Right atrium auricular region (tissue), 2 donors: ENCODE data around the gene SMOC2. TPM values are rescaled to one million over a fixed set of nuclear protein-coding genes. Genes with fewer than 3 reads are reported as not detected.

ENCODE experiments used
- DNase-seq: peaks from one replicate; pipeline ENCODE4 v3.0.0-alpha.2; 2019; ENCODE audit warnings: low spot score
- H3K27ac ChIP-seq, 2 donors: fragments of 200-600 bp; sonication (generic); 1 replicate in 1 of 2; 2 replicates in 1 of 2; pipeline ENCODE4 v1.5.1; 2016 to 2019
- H3K27me3 ChIP-seq, 2 donors: fragments of 200-600 bp; sonication (generic); one replicate each; pipeline versions ENCODE4 v1.5.1 to v1.6.0; 2017 to 2019
- H3K36me3 ChIP-seq: fragments of 200-600 bp; sonication (generic); one replicate; pipeline ENCODE4 v1.5.1; 2016
- H3K4me1 ChIP-seq, 2 donors: fragments of 200-600 bp; sonication (generic); one replicate each; pipeline versions ENCODE4 v1.5.1 to v1.6.0; 2017 to 2019
- H3K4me3 ChIP-seq, 2 donors: fragments of 200-600 bp; sonication (generic); 1 replicate in 1 of 2; 2 replicates in 1 of 2; pipeline ENCODE4 v1.5.1; 2017 to 2019; ENCODE audit warnings: mild to moderate bottlenecking in 1 of 2, moderate library complexity in 1 of 2
- H3K9me3 ChIP-seq, 2 donors: fragments of 200-600 bp; sonication (generic); one replicate each; pipeline ENCODE4 v1.5.1; 2019
- total RNA-seq, 2 donors: library from RNA; depleted of rRNA; stranded (reverse); fragments of >200 nt; gene quantifications; one replicate each; pipeline ENCODE4 v1.1.0, GENCODE V29; 2016
- TF ChIP-seq, protein P1 (sequence below), 2 donors: fragments of 200-600 bp; sonication (generic); IDR thresholded peaks; one replicate each; pipeline ENCODE4 v1.5.1; 2019; ENCODE audit warnings: antibody characterized with exemption in 2 of 2

The SMOC2 gene
- total RNA-seq, 2 donors from 2014 or later = 10.8 to 31.7 TPM

DNA sequence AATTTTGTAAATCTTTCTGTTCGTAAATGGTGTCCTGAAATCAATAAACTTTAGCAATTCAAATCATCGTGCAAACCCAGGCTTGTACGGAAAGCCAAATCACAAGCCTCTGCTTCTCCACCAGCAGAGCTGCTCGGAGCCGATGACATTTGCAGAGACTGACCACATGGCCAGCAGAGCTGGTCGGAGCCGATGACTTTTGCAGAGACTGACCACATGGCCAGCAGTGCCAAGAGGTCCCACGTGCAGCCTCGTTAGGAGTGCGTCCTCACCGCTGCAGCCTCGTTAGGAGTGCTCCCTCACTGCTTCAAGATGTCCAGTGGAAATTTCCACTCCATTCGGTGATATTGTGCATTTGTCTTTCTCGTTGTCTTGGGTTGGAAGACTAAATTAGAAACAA is 28.5 kb downstream of the SMOC2 start:
- Histone ChIP-seq H3K4me3 (no peak overlapping the region), H3K27me3 (no peaks in the 10 kb centered on the region), H3K4me1 (no peaks in the 10 kb centered on the region), H3K9me3 (peaks cover 0 to 4% of the 10 kb centered on the region in 2 donors), H3K36me3 (no peaks in the 10 kb centered on the region), H3K27ac (no peak overlapping the region)
- TF ChIP-seq, protein P1, sequence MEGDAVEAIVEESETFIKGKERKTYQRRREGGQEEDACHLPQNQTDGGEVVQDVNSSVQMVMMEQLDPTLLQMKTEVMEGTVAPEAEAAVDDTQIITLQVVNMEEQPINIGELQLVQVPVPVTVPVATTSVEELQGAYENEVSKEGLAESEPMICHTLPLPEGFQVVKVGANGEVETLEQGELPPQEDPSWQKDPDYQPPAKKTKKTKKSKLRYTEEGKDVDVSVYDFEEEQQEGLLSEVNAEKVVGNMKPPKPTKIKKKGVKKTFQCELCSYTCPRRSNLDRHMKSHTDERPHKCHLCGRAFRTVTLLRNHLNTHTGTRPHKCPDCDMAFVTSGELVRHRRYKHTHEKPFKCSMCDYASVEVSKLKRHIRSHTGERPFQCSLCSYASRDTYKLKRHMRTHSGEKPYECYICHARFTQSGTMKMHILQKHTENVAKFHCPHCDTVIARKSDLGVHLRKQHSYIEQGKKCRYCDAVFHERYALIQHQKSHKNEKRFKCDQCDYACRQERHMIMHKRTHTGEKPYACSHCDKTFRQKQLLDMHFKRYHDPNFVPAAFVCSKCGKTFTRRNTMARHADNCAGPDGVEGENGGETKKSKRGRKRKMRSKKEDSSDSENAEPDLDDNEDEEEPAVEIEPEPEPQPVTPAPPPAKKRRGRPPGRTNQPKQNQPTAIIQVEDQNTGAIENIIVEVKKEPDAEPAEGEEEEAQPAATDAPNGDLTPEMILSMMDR (IDR thresholded peaks at IDR 0.05) = no peak
- DNase-seq = peak; percentile 81

DNA sequence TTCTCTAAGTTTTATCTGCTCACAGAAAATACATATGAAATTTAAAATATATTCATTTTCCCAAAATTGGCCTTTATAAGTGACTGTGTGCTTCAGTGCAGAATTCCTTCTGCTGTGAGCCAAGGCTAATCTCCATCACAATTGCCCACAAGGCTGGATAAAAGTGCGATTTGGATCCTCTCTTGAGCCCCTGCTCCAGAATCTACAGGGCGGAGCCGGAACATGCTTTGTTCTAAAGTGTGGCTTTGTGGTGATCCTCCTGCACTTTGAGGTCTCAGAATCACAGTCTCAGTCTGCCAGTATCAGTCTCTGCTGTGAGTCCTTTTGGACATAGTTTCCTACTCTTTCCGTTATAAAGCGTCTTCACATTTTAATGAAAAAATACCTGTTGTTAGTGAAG is 28.9 kb downstream of the SMOC2 start:
- H3K4me3 ChIP-seq = no peak overlapping the region
- H3K27me3 ChIP-seq = no peaks in the 10 kb centered on the region
- no peaks in the 10 kb centered on the region for H3K4me1 ChIP-seq
- peaks cover 0 to 4% of the 10 kb centered on the region in 2 donors for H3K9me3 ChIP-seq
- no peaks in the 10 kb centered on the region for H3K36me3 ChIP-seq
- TF ChIP-seq, protein P1 (IDR thresholded peaks at IDR 0.05) = no peak
- no peak overlapping the region for H3K27ac ChIP-seq
- no peak for DNase-seq

DNA sequence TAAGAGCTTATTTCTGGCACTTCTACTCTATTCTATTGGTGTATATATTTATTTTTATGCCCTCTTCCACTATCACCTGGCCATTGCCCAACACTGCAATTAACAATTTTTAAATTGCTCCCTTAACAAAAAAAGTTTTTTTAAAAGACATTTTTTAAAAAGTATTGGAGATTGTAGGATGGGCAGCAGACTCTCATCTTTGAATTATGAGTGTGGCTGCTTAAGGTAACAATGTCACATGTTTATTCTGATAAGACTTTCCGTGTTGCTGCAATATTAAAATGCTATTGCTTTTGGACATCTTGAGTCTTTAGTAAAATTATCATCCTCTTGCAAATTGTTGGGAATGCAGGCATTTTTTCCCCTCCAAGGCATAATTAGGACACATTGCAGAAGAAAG is 31.4 kb downstream of the SMOC2 start:
- no peaks in the 10 kb centered on the region for H3K27me3 ChIP-seq
- TF ChIP-seq, protein P1 (IDR thresholded peaks at IDR 0.05) = no peak
- no peak for DNase-seq
- no peaks in the 10 kb centered on the region for H3K36me3 ChIP-seq
- H3K27ac ChIP-seq = no peak overlapping the region
- H3K4me1 ChIP-seq = no peaks in the 10 kb centered on the region
- H3K9me3 ChIP-seq = peaks cover 0 to 4% of the 10 kb centered on the region in 2 donors
- H3K4me3 ChIP-seq = no peak overlapping the region

- no peaks in the 10 kb centered on the region for H3K27me3 ChIP-seq
- TF ChIP-seq, protein P1 (IDR thresholded peaks at IDR 0.05) = no peak
- H3K4me3 ChIP-seq = no peak overlapping the region
- DNase-seq = no peak
- H3K4me1 ChIP-seq = no peaks in the 10 kb centered on the region
- no peaks in the 10 kb centered on the region for H3K36me3 ChIP-seq
- no peak overlapping the region for H3K27ac ChIP-seq
- H3K9me3 ChIP-seq = peaks cover 0 to 4% of the 10 kb centered on the region in 2 donors
These were observed 32.2 kb downstream of the SMOC2 start for GRCh38 chr6:168473197-168473596.

DNA sequence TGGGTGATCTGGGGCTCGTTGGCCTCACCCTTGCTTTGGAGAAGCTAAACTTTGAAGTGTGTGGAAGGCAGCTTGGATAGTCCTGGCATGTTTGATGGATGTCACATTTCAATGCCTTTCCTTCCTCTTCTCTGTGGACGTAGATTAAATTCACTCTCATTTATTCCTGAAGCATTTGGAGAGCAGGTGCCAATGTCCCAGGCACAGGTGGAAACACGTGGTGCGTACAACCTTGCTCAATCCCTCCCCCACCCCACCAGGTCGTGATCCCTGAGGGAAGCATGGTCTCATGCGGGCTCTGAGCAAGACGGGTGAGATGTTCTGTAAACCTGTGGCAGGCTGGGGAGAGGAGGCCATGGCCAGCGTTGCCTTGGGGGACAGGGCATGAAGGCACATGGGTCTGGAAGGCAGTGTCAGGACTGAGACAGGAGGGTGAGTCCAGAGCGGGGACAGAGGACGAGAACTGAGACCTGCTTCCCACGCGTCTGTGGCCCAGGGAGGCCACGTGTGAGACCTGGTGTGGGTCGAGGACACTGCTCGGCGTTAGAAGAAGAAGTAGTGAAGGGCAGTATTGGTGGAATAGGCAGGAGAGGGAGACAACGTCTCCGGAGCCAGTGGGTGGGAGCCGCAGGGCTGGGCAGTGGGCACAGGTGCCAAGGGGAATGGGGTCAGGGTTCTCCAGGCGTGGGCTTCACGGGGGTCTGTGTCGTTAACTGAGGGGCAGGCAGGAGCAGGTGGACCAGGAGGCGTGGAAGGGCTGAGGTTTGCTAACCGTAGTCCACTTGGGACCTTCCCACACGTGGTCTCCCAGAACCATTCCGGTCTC is 34.4 kb downstream of the SMOC2 start:
- Histone ChIP-seq H3K4me3 (no peak overlapping the region), H3K4me1 (no peaks in the 10 kb centered on the region), H3K36me3 (no peaks in the 10 kb centered on the region), H3K9me3 (peaks cover 0 to 17% of the 10 kb centered on the region in 2 donors), H3K27ac (no peak overlapping the region), H3K27me3 (no peaks in the 10 kb centered on the region)
- no peak for DNase-seq
- TF ChIP-seq, protein P1 (IDR thresholded peaks at IDR 0.05) = no peak
